ENCODE measurements around the gene UBE2N. TPM values are rescaled to one million over a fixed set of nuclear protein-coding genes. Genes with fewer than 3 reads are reported as not detected.
A peak's percentile ranks its signal among the peaks of the same experiment; 100 is the strongest.

UBE2N gene
- total RNA-seq, 1 donor from 2014 or later: 86.3 TPM

DNA sequence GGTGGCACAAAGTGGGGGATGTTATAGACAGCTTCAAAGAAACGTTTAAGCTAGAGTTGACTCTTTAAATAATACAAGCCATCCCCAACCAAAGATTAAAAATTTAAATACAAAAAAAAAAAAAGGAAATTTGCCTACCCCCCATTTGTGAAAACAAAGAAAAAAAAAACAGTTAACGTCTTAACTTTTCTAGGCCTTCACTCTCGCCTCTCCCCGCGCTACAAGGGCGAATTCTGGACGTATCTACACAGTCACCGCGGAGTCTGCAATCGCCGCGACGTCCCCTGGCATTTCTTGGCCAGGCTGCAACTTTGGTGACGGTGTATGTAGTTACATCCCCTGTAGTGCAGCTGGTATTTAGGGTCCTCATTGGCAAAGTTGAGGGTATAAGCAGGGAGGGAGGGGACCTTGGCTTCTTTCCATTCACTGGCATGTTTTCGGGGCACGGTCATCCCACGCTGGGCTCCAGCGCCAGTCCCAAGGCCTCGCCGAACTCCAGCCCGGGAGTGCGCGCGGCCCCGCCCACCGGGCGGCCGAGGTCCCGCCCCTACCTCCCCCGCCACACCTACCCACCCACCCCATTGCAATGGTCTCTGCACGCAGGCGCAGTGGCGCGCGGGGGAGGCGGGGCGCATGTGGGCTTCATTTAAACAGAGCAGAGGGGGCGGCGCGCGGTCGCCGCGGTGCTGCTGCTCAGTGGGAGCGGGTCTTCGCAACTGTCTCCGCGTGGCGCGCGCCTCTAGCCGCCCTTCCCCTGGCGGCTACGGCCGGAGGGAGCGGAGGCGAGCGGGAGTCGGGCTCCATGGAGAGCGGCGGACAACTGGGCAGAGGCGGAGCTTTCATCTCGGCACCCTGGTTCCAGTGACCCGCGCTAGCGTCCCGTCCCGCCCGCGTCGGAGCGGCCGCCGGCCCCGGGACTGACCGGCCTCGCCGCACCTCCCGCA is 64.2 kb downstream of the UBE2N start, which contains the start of gene NUDT4:
NUDT4 (plus strand) TSS at position 674 of the 944 bp plus-strand sequence. CDS start 398 bp downstream, outside the sequence.
- DNase-seq: peak; percentile 99
- H3K9me3 ChIP-seq (replicated peaks): no peaks in the 10 kb centered on the region
- peak within 1 kb of the TSS; percentile 93 for H3K27ac ChIP-seq (replicated peaks)
- TF ChIP-seq, protein P1, sequence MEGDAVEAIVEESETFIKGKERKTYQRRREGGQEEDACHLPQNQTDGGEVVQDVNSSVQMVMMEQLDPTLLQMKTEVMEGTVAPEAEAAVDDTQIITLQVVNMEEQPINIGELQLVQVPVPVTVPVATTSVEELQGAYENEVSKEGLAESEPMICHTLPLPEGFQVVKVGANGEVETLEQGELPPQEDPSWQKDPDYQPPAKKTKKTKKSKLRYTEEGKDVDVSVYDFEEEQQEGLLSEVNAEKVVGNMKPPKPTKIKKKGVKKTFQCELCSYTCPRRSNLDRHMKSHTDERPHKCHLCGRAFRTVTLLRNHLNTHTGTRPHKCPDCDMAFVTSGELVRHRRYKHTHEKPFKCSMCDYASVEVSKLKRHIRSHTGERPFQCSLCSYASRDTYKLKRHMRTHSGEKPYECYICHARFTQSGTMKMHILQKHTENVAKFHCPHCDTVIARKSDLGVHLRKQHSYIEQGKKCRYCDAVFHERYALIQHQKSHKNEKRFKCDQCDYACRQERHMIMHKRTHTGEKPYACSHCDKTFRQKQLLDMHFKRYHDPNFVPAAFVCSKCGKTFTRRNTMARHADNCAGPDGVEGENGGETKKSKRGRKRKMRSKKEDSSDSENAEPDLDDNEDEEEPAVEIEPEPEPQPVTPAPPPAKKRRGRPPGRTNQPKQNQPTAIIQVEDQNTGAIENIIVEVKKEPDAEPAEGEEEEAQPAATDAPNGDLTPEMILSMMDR (IDR thresholded peaks at IDR 0.05; ENCODE audit: borderline replicate concordance): no peak
- H3K27me3 ChIP-seq (ENCODE audit: low read depth): no peaks in the 10 kb centered on the region
- intact Hi-C loops (cut with micrococcal nuclease): no loop called here
- peak within 1 kb of the TSS; percentile 84 for H3K4me3 ChIP-seq
- no peaks in the 10 kb centered on the region for H3K36me3 ChIP-seq
- peaks cover 83% of the 10 kb centered on the region for H3K4me1 ChIP-seq

DNA sequence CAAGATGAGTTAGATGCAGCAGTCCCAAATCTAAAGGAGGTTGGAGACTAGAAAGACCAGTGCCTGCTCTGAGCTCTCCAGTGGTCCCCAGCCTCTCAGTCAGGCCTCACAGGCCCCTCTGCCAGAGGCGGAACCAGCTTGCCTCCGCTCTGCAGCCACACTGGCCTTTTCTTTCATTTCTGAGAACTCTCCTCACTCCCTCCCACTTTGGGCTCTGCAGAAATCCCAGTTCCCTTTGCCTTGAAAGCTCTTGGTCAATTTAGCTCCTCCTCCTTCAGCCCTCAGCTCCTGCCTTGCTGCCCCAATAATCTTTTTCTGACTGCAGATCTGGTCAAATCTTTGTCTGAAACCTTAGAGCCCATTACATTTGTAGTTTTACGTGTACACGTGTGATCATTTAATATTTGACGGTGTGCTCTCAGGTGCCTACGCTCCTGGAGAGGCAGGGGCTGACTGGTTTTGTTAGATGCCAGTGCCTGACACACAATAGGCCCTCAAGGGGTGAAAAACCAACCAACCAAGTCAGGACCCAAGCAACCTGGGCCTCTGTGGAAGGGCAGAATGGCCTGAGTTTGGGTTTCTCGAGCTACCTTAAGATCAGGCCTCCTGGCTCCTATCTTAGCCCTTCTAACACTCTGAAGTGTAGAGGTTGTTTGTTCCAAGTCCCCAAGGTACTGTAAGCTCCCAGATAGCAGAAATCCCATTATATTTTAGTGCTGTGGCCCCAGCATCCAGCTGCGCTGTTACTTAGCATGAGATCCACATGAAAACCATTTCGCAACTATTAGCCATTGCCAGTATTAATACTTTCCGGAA is 65.1 kb downstream of the UBE2N start:
- peak; percentile 32 for DNase-seq
- TF ChIP-seq, protein P1 (IDR thresholded peaks at IDR 0.05; ENCODE audit: borderline replicate concordance): no peak

DNA sequence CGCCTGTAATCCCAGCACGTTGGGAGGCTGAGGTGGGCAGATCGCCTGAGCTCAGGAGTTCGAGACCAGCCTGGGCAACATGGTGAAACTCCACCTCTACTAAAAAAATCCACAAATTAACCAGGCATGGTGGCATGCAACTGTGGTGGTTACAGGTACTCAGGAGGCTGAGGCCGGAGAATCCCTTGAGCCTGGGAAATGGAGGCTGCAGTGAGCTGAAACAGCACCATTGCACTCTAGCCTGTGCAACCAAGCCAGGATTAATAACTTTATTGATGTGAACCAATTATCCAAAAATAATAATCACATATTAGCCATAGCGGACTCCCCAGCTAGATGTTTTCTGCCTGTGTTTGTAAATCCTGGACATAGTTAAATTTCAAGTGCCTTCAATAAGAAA is 65.8 kb downstream of the UBE2N start:
- H3K27me3 ChIP-seq (ENCODE audit: low read depth): no peaks in the 10 kb centered on the region
- H3K4me3 ChIP-seq: peak overlapping the region; percentile 84
- TF ChIP-seq, protein P1 (IDR thresholded peaks at IDR 0.05; ENCODE audit: borderline replicate concordance): no peak
- H3K4me1 ChIP-seq: peaks cover 67% of the 10 kb centered on the region
- no peaks in the 10 kb centered on the region for H3K9me3 ChIP-seq (replicated peaks)
- intact Hi-C loops (cut with micrococcal nuclease): no loop called here
- no peak for DNase-seq
- H3K27ac ChIP-seq (replicated peaks): peak overlapping the region; percentile 93
- H3K36me3 ChIP-seq: no peaks in the 10 kb centered on the region

More for the DNA sequence above, 65.1 kb downstream of the UBE2N start:
- no peaks in the 10 kb centered on the region for H3K9me3 ChIP-seq (replicated peaks)
- H3K27ac ChIP-seq (replicated peaks): peak overlapping the region; percentile 93
- H3K4me1 ChIP-seq: peaks cover 75% of the 10 kb centered on the region
- no peaks in the 10 kb centered on the region for H3K36me3 ChIP-seq
- no peaks in the 10 kb centered on the region for H3K27me3 ChIP-seq (ENCODE audit: low read depth)
- H3K4me3 ChIP-seq: peak overlapping the region; percentile 84
- intact Hi-C loops (cut with micrococcal nuclease): no loop called here

DNA sequence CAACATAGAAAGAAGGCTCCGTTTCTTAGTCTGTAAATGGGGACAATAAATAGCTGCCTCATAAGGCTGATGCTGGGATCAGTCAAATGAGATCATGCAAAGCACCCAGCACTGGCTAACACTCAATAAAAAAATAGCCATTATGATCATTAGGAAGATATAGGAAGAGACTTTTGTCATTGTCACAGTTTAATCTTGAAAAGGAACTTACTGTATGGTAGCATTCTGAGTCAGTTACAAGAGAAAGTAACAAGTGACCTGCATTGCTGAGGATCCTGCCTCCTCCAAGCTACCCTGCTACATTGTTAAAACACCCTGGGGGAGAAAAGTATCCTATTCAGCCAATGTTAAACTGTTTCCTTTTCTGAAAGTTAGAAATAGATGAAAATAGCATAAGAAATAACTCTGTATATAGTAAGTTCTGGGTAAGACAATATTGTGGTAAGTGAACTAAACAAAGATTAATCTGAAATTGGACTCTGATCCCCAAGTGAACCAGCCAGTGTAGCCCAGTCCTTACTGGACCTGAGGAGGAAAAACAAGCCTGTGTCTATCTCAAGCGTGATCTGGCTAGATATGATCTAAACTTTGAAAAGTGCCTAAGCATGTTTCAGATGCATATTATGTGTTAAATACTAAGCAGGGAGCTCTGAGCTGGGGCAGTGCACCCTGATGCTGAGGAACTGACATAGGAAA is 67.6 kb downstream of the UBE2N start:
- Histone ChIP-seq H3K27me3 (ENCODE audit: low read depth) (no peaks in the 10 kb centered on the region), H3K9me3 (replicated peaks) (no peaks in the 10 kb centered on the region), H3K4me3 (peak overlapping the region; percentile 84), H3K27ac (replicated peaks) (peak overlapping the region; percentile 93), H3K4me1 (peaks cover 50% of the 10 kb centered on the region), H3K36me3 (no peaks in the 10 kb centered on the region)
- intact Hi-C loops (cut with micrococcal nuclease): no loop called here
- TF ChIP-seq, protein P1 (IDR thresholded peaks at IDR 0.05; ENCODE audit: borderline replicate concordance): no peak
- no peak for DNase-seq

DNA sequence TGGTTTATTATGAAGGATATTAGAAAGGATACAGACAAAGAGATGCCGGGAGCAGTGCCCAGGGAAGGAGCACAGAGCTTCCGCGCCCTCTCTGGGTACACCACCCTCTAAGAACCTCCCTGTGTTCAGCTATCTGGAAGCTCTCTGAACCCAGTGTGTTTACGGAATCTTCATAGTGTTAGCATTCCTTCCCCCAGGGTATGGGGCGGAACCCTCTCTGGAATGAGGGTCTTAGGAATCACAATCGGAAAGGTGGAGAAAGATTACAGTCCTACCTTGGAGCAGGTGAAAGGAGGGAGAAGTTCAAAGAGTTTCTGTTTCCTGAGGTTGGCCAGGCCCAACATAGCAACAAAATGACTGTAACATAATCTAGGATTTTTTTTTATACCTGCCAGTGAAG is 70.8 kb downstream of the UBE2N start:
- Histone ChIP-seq H3K27ac (replicated peaks) (no peak overlapping the region), H3K9me3 (replicated peaks) (no peaks in the 10 kb centered on the region), H3K4me3 (no peak overlapping the region), H3K4me1 (peaks cover 35% of the 10 kb centered on the region), H3K27me3 (ENCODE audit: low read depth) (no peaks in the 10 kb centered on the region), H3K36me3 (no peaks in the 10 kb centered on the region)
- DNase-seq: no peak
- intact Hi-C loops (cut with micrococcal nuclease): no loop called here
- TF ChIP-seq, protein P1 (IDR thresholded peaks at IDR 0.05; ENCODE audit: borderline replicate concordance): no peak

Data from left ventricle myocardium inferior (tissue), 1 donor.